H9 (cell line): ENCODE data around the gene MED25. TPM values are rescaled to one million over a fixed set of nuclear protein-coding genes. Genes with fewer than 3 reads are reported as not detected.

ENCODE experiments used
- DNase-seq: peaks from one replicate; pipeline ENCODE4 v3.0.0-alpha.2; 2017
- H2AFZ ChIP-seq: one replicate; pipeline ENCODE4 v1.6.1; 2013; ENCODE audit warnings: mild to moderate bottlenecking, low read length, control low read depth, moderate library complexity
- H2AK5ac ChIP-seq: 2 replicates; pipeline ENCODE4 v1.6.1; 2013; ENCODE audit warnings: low read length, control low read depth, mixed read lengths; ENCODE audit not compliant: insufficient read length
- H2BK120ac ChIP-seq: one replicate; pipeline ENCODE4 v1.6.1; 2013; ENCODE audit warnings: low read depth, mild to moderate bottlenecking, low read length, control low read depth, inconsistent platforms; ENCODE audit not compliant: poor library complexity, severe bottlenecking
- H2BK12ac ChIP-seq: 2 replicates; pipeline ENCODE4 v1.6.1; 2013; ENCODE audit warnings: low read length, control low read depth, mixed read lengths, low read depth; ENCODE audit not compliant: insufficient read length
- H2BK15ac ChIP-seq: 2 replicates; pipeline ENCODE4 v1.6.1; 2013; ENCODE audit warnings: low read depth, low read length, control low read depth
- H2BK20ac ChIP-seq: one replicate; pipeline ENCODE4 v1.6.1; 2013; ENCODE audit warnings: low read depth, mild to moderate bottlenecking, low read length, control low read depth, inconsistent platforms; ENCODE audit not compliant: poor library complexity, severe bottlenecking
- H2BK5ac ChIP-seq: 2 replicates; pipeline ENCODE4 v1.6.1; 2013; ENCODE audit warnings: low read length, control low read depth, mixed read lengths; ENCODE audit not compliant: insufficient read length
- H3K14ac ChIP-seq: 2 replicates; pipeline ENCODE4 v1.6.1; 2013; ENCODE audit warnings: low read length, control low read depth; ENCODE audit not compliant: insufficient read depth
- H3K18ac ChIP-seq: 2 replicates; pipeline ENCODE4 v1.6.1; 2013; ENCODE audit warnings: low read depth, mild to moderate bottlenecking, mixed read lengths, low read length, control low read depth; ENCODE audit not compliant: insufficient read length
- H3K23ac ChIP-seq: 2 replicates; pipeline ENCODE4 v1.6.1; 2013; ENCODE audit warnings: low read length, control low read depth, mixed read lengths, low read depth; ENCODE audit not compliant: insufficient read length
- H3K23me2 ChIP-seq: 2 replicates; pipeline ENCODE4 v1.6.1; 2013; ENCODE audit warnings: low read depth, mild to moderate bottlenecking, mixed read lengths, low read length, control low read depth; ENCODE audit not compliant: insufficient read length, poor library complexity, severe bottlenecking
- H3K27ac ChIP-seq: 2 replicates; pipeline ENCODE4 v1.5.1; 2013; ENCODE audit warnings: low read length, control low read depth, mixed read lengths, low read depth; ENCODE audit not compliant: insufficient read length
- H3K27me3 ChIP-seq: 2 replicates; pipeline ENCODE4 v1.6.1; 2013; ENCODE audit warnings: low read length, control low read depth, inconsistent platforms; ENCODE audit not compliant: insufficient read depth
- H3K4ac ChIP-seq: 2 replicates; pipeline ENCODE4 v1.6.1; 2013; ENCODE audit warnings: low read depth, mild to moderate bottlenecking, control low read depth, inconsistent platforms, low read length, moderate library complexity
- H3K4me1 ChIP-seq: 2 replicates; pipeline ENCODE4 v1.6.1; 2013; ENCODE audit warnings: low read length, control low read depth, inconsistent platforms; ENCODE audit not compliant: insufficient read depth
- H3K4me2 ChIP-seq: 2 replicates; pipeline ENCODE4 v1.6.1; 2013; ENCODE audit warnings: low read length, control low read depth, mixed read lengths; ENCODE audit not compliant: insufficient read length, insufficient read depth
- H3K56ac ChIP-seq: 2 replicates; pipeline ENCODE4 v1.6.1; 2013; ENCODE audit warnings: low read depth, mild to moderate bottlenecking, mixed read lengths, low read length, control low read depth; ENCODE audit not compliant: insufficient read length
- H3K79me1 ChIP-seq: 2 replicates; pipeline ENCODE4 v1.6.1; 2013; ENCODE audit warnings: low read depth, mild to moderate bottlenecking, moderate library complexity, low read length, control low read depth, inconsistent platforms; ENCODE audit not compliant: insufficient read depth, poor library complexity, severe bottlenecking
- H3K79me2 ChIP-seq: 2 replicates; pipeline ENCODE4 v1.6.1; 2013; ENCODE audit warnings: low read length, control low read depth, inconsistent platforms; ENCODE audit not compliant: insufficient read depth
- H3K9ac ChIP-seq: 2 replicates; pipeline ENCODE4 v1.6.1; 2013; ENCODE audit warnings: low read length, control low read depth, mixed read lengths; ENCODE audit not compliant: insufficient read length; ENCODE audit errors: extremely low read depth
- H3K9me3 ChIP-seq: one replicate; pipeline ENCODE4 v1.6.1; 2013; ENCODE audit warnings: low read depth, low read length, inconsistent platforms; ENCODE audit not compliant: control insufficient read depth
- H3T11ph ChIP-seq: one replicate; pipeline ENCODE4 v1.6.1; 2013; ENCODE audit warnings: mild to moderate bottlenecking, low read length, control low read depth, inconsistent platforms
- H4K20me1 ChIP-seq: one replicate; pipeline ENCODE4 v1.6.1; 2013; ENCODE audit not compliant: control insufficient read depth, insufficient read length, insufficient read depth
- H4K5ac ChIP-seq: 2 replicates; pipeline ENCODE4 v1.6.1; 2013; ENCODE audit warnings: low read depth, mild to moderate bottlenecking, mixed read lengths, low read length, control low read depth; ENCODE audit not compliant: insufficient read length
- H4K8ac ChIP-seq: replicated peaks from 2 replicates; pipeline ENCODE4 v1.6.1; 2013; ENCODE audit warnings: low read length, control low read depth, mixed read lengths, low read depth; ENCODE audit not compliant: insufficient read length
- H4K91ac ChIP-seq: 2 replicates; pipeline ENCODE4 v1.6.1; 2013; ENCODE audit warnings: low read depth, mild to moderate bottlenecking, moderate library complexity, mixed read lengths, low read length, control low read depth; ENCODE audit not compliant: insufficient read length
- H3K27ac Mint-ChIP-seq, 3 experiments: 2 replicates in 2 of 3; 3 replicates in 1 of 3; pipeline ENCODE4 v1.8.0; 2020 to 2021; ENCODE audit warnings: mixed read lengths in 3 of 3, mild to moderate bottlenecking in 1 of 3, moderate library complexity in 1 of 3
- H3K27me3 Mint-ChIP-seq: 2 replicates; pipeline ENCODE4 v1.8.0; 2021; ENCODE audit warnings: low read depth, mild to moderate bottlenecking, moderate library complexity, mixed read lengths
- H3K36me3 Mint-ChIP-seq, 3 experiments: 2 replicates in 2 of 3; 3 replicates in 1 of 3; pipeline ENCODE4 v1.8.0; 2020 to 2021; ENCODE audit warnings: low read depth in 3 of 3, mixed read lengths in 3 of 3; ENCODE audit not compliant: insufficient read depth in 1 of 3
- H3K4me1 Mint-ChIP-seq, 2 experiments: 2 replicates each; pipeline ENCODE4 v1.8.0; 2020; ENCODE audit warnings: mixed read lengths in 2 of 2
- H3K4me3 Mint-ChIP-seq, 2 experiments: 2 replicates in 1 of 2; 3 replicates in 1 of 2; pipeline ENCODE4 v1.8.0; 2020 to 2021; ENCODE audit warnings: mild to moderate bottlenecking in 2 of 2, mixed read lengths in 2 of 2, moderate library complexity in 1 of 2
- H3K9me3 Mint-ChIP-seq, 2 experiments: 2 replicates in 1 of 2; 3 replicates in 1 of 2; pipeline ENCODE4 v1.8.0; 2020; ENCODE audit warnings: mild to moderate bottlenecking in 2 of 2, mixed read lengths in 2 of 2, moderate library complexity in 1 of 2
- CTCF ChIP-seq: fragments of 200-600 bp; sonication (generic); conservative IDR thresholded peaks from 3 replicates; pipeline ENCODE4 v1.8.0; 2021; ENCODE audit warnings: antibody characterized with exemption, mild to moderate bottlenecking
- WGBS: extraction: QIAGEN DNeasy Blood & Tissue Kit; methylation state at CpG from one replicate; pipeline ENCODE4 v1.1.7; 2013; ENCODE audit warnings: missing lambda C conversion rate, low lambda C conversion rate, mixed read lengths; ENCODE audit not compliant: insufficient read length; ENCODE audit errors: extremely low coverage; 5-methylcytosine and 5-hydroxymethylcytosine counted together
- total RNA-seq: library from RNA; stranded (reverse); gene quantifications from 2 replicates; pipeline ENCODE4 v1.2.1, GENCODE V29; 2021

The MED25 gene
- total RNA-seq, 1 experiment from 2014 or later: 77.5 TPM

- H3K27ac ChIP-seq: peak overlapping the region; percentile 80
Observed at GRCh38 chr19:49876422-49877019, 58.4 kb downstream of the MED25 start.

More at GRCh38 chr19:49876422-49877019, 58.4 kb downstream of the MED25 start:
- H3K79me1 ChIP-seq: no peaks in the 10 kb centered on the region
- no peak for TF ChIP-seq CTCF
- no peak overlapping the region for H2AK5ac ChIP-seq
- peak overlapping the region; percentile 94 for H3K9ac ChIP-seq
- no peak overlapping the region for H3T11ph ChIP-seq
- no peak overlapping the region for H2AFZ ChIP-seq
- peaks cover 11% of the 10 kb centered on the region for H3K23me2 ChIP-seq
- Mint-ChIP-seq H3K36me3 (peaks cover 27 to 38% (median 27%) of the 10 kb centered on the region in 3 experiments), H3K27me3 (no peaks in the 10 kb centered on the region), H3K4me3 (no peak overlapping the region), H3K27ac (no peak overlapping the region), H3K4me1 (peaks cover 18 to 28% of the 10 kb centered on the region in 2 experiments), H3K9me3 (no peaks in the 10 kb centered on the region)
- no peaks in the 10 kb centered on the region; the same call in 1 of the 2 replicates for H3K79me2 ChIP-seq
- H2BK12ac ChIP-seq: no peak overlapping the region
- peak overlapping the region; percentile 87 for H2BK5ac ChIP-seq
- no peaks in the 10 kb centered on the region for H4K20me1 ChIP-seq
- no peak overlapping the region for H2BK120ac ChIP-seq
- H2BK20ac ChIP-seq: no peak overlapping the region
- DNase-seq: peak; percentile 98
- no peak overlapping the region for H3K23ac ChIP-seq
- no peaks in the 10 kb centered on the region for H3K9me3 ChIP-seq
- no peaks in the 10 kb centered on the region for H3K27me3 ChIP-seq
- H4K91ac ChIP-seq: no peak overlapping the region
- no CpG with 5 or more reads among the region's 46 CpGs for WGBS
- no peaks in the 10 kb centered on the region for H3K4me1 ChIP-seq
- no peak overlapping the region; the same call in 1 of the 2 replicates for H3K4ac ChIP-seq
- no peak overlapping the region for H2BK15ac ChIP-seq
- peak overlapping the region; percentile 56 for H3K56ac ChIP-seq
- peak overlapping the region; percentile 93 for H3K18ac ChIP-seq
- peak overlapping the region; percentile 64 for H4K5ac ChIP-seq
- H3K14ac ChIP-seq: peak overlapping the region; percentile 91
- peak overlapping the region; percentile 59 for H3K4me2 ChIP-seq
- H4K8ac ChIP-seq: no peak overlapping the region
